ENCODE measurements around the gene SOD3. TPM values are rescaled to one million over a fixed set of nuclear protein-coding genes. Genes with fewer than 3 reads are reported as not detected.

The SOD3 gene, protein sequence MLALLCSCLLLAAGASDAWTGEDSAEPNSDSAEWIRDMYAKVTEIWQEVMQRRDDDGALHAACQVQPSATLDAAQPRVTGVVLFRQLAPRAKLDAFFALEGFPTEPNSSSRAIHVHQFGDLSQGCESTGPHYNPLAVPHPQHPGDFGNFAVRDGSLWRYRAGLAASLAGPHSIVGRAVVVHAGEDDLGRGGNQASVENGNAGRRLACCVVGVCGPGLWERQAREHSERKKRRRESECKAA
- 1.4 and 5.3 TPM in 2 replicates for total RNA-seq

GRCh38 chr4:24794916-24795665, at the start of gene SOD3:
SOD3 (plus strand) TSS chr4:24795573; CDS start chr4:24799522, 3,949 bp downstream.

Other genes with a start within 250 kb of the SOD3 start
- 93.7 and 105 TPM in 2 replicates for gene DHX15, start 211.0 kb upstream of the SOD3 start, total RNA-seq
- gene CCDC149, start 117.5 kb downstream of the SOD3 start, total RNA-seq = 3.5 and 4.6 TPM in 2 replicates
- not detected in 2 replicates for gene LGI2, start 235.4 kb downstream of the SOD3 start, total RNA-seq

Data from myometrial cell (primary cell).